Measurements from ENCODE around the gene RCCD1. TPM values are rescaled to one million over a fixed set of nuclear protein-coding genes. Genes with fewer than 3 reads are reported as not detected.

The RCCD1 gene
- total and polyA plus RNA-seq, 9 of the 15 experiments (the other 6 are each of a cell fraction or from before 2014, with no cell fraction given): 11.1 to 51.4 (median 24.7) TPM

DNA sequence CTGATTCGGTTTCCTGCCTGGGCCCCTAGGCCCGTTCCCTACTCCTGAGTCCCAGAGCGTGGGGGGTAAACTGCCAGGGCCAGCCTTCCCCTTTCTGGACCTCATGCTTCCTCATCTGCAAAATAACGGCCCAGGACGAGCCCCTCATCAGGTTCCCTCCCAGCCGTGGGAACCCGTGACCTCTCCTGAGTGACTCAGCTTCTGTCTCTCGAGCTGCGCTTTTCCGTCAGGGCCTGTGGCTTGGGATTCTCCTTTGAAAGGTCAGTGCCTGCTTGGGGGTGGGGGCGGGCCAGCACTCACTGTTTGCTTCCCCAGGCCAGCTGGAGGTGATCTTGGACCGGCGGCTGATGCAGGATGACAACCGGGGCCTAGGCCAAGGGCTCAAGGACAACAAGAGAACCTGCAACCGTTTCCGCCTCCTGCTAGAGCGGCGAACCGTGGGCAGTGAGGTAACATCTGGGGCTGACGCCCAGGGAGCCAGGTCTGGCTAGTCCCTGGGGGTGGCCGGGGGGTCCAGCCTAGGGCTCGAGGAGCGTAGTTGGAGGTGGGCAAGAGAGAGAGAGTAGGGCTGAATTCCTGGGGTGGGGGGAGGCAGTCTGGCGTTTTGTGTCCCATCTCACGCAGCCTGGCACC lies 38.8 kb upstream of the RCCD1 start (continued):
- TF ChIP-seq, protein P1, sequence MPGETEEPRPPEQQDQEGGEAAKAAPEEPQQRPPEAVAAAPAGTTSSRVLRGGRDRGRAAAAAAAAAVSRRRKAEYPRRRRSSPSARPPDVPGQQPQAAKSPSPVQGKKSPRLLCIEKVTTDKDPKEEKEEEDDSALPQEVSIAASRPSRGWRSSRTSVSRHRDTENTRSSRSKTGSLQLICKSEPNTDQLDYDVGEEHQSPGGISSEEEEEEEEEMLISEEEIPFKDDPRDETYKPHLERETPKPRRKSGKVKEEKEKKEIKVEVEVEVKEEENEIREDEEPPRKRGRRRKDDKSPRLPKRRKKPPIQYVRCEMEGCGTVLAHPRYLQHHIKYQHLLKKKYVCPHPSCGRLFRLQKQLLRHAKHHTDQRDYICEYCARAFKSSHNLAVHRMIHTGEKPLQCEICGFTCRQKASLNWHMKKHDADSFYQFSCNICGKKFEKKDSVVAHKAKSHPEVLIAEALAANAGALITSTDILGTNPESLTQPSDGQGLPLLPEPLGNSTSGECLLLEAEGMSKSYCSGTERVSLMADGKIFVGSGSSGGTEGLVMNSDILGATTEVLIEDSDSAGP (CRISPR knock-in tag; IDR thresholded peaks at IDR 0.05): no peak
- TF ChIP-seq, protein P2, sequence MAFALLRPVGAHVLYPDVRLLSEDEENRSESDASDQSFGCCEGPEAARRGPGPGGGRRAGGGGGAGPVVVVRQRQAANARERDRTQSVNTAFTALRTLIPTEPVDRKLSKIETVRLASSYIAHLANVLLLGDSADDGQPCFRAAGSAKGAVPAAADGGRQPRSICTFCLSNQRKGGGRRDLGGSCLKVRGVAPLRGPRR (CRISPR knock-in tag; IDR thresholded peaks at IDR 0.05): no peak
- TF ChIP-seq, protein P3, sequence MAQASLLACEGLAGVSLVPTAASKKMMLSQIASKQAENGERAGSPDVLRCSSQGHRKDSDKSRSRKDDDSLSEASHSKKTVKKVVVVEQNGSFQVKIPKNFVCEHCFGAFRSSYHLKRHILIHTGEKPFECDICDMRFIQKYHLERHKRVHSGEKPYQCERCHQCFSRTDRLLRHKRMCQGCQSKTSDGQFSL (CRISPR knock-in tag; IDR thresholded peaks at IDR 0.05): peak; percentile 43; the same call in 1 of the 2 replicates
- TF ChIP-seq, protein P3 (tag; IDR thresholded peaks at IDR 0.05): no peak
- TF ChIP-seq, protein P4, sequence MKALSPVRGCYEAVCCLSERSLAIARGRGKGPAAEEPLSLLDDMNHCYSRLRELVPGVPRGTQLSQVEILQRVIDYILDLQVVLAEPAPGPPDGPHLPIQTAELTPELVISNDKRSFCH (CRISPR knock-in tag; IDR thresholded peaks at IDR 0.05): no peak
- TF ChIP-seq, protein P4 (tag; IDR thresholded peaks at IDR 0.05): peak; percentile 98
- TF ChIP-seq ZNF583 (CRISPR knock-in tag; IDR thresholded peaks at IDR 0.05) (peak; percentile 78; the same call in 1 of the 2 replicates), TEAD1 (CRISPR knock-in tag; IDR thresholded peaks at IDR 0.05) (peak in 1 of 2 experiments; percentile 90; a peak in 2 of 4 replicates), HDAC2 (IDR thresholded peaks at IDR 0.05) (peak; percentile 73; the same call in 1 of the 2 replicates), ETV6 (IDR thresholded peaks at IDR 0.05; ENCODE audit: borderline replicate concordance in 1 of 2, low read depth in 2 of 2, low read length in 1 of 2) (no peak), ETV6 (CRISPR knock-in tag; IDR thresholded peaks at IDR 0.05; ENCODE audit: borderline replicate concordance) (no peak)
- TF ChIP-seq, protein P5, sequence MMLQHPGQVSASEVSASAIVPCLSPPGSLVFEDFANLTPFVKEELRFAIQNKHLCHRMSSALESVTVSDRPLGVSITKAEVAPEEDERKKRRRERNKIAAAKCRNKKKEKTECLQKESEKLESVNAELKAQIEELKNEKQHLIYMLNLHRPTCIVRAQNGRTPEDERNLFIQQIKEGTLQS (IDR thresholded peaks at IDR 0.05): peak; percentile 74
- TF ChIP-seq, protein P5 (CRISPR knock-in tag; conservative IDR thresholded peaks at IDR 0.05): no peak

Measured in K562 (cell line).